PC-3 (cell line): ENCODE data around the gene STPG3. TPM values are rescaled to one million over a fixed set of nuclear protein-coding genes. Genes with fewer than 3 reads are reported as not detected.

ENCODE experiments used
- ATAC-seq: fragments of 200-7000 bp; cut with Tn5 transposase; 2 replicates; pipeline ENCODE4 v1.9.1; 2020; ENCODE audit warnings: mild to moderate bottlenecking, moderate library complexity
- BruUV-seq: library from RNA; stranded (reverse); fragments of 400-500 nt; replicated peaks from 2 replicates; lab custom pipeline; 2021; lab: Mats Ljungman, UMichigan
- CTCF ChIA-PET: fragments of 300-600 bp; sonication (Branson Sonifier 250); formaldehyde crosslinking; loops from one replicate; lab custom pipeline; 2022; ENCODE audit warnings: antibody characterized with exemption; lab: Charles Lee
- POLR2A ChIA-PET: fragments of 300-600 bp; sonication (Branson Sonifier 250); formaldehyde crosslinking; loops from one replicate; lab custom pipeline; 2022; ENCODE audit warnings: antibody characterized with exemption; ENCODE audit not compliant: unreplicated experiment; lab: Charles Lee
- DNase-seq: peaks from one replicate; pipeline ENCODE4 v3.0.0-alpha.2; 2015
- H2AFZ ChIP-seq: fragments of 300-600 bp; sonication (generic); 2 replicates; pipeline ENCODE4 v1.6.0; 2016; ENCODE audit warnings: antibody characterized with exemption, low read length
- H3F3A ChIP-seq: fragments of 300-600 bp; sonication (generic); one replicate; pipeline ENCODE4 v1.6.0; 2017; ENCODE audit warnings: antibody characterized with exemption, low read length, control low read depth, mild to moderate bottlenecking; ENCODE audit not compliant: unreplicated experiment
- H3K27ac ChIP-seq: fragments of 300-600 bp; sonication (generic); 2 replicates; pipeline ENCODE4 v1.5.1; 2016; ENCODE audit warnings: mild to moderate bottlenecking, low read length
- H3K27me3 ChIP-seq: fragments of 300-600 bp; sonication (generic); 2 replicates; pipeline ENCODE4 v1.6.1; 2016; ENCODE audit warnings: low read length, mixed read lengths
- H3K36me3 ChIP-seq: fragments of 300-600 bp; sonication (generic); 2 replicates; pipeline ENCODE4 v1.6.1; 2016; ENCODE audit warnings: low read depth, mixed run types, low read length, mixed read lengths
- H3K4me1 ChIP-seq: fragments of 300-600 bp; sonication (generic); 2 replicates; pipeline ENCODE4 v1.5.1; 2016; ENCODE audit warnings: low read length; ENCODE audit not compliant: insufficient read depth
- H3K4me2 ChIP-seq: fragments of 300-600 bp; sonication (generic); 2 replicates; pipeline ENCODE4 v1.6.0; 2016; ENCODE audit warnings: low read length
- H3K4me3 ChIP-seq: fragments of 300-600 bp; sonication (generic); 2 replicates; pipeline ENCODE4 v1.5.1; 2016; ENCODE audit warnings: mild to moderate bottlenecking, low read length, mixed read lengths
- H3K79me2 ChIP-seq: fragments of 300-600 bp; sonication (generic); 2 replicates; pipeline ENCODE4 v1.6.1; 2017; ENCODE audit warnings: low read length, mixed read lengths
- H3K9ac ChIP-seq: fragments of 300-600 bp; sonication (generic); 2 replicates; pipeline ENCODE4 v1.6.0; 2016; ENCODE audit warnings: mild to moderate bottlenecking, low read length
- H3K9me2 ChIP-seq: fragments of 300-600 bp; sonication (generic); replicated peaks from 2 replicates; pipeline ENCODE4 v1.6.1; 2016; ENCODE audit warnings: mixed run types, low read length, mixed read lengths
- H3K9me3 ChIP-seq: fragments of 300-600 bp; sonication (generic); 2 replicates; pipeline ENCODE4 v1.6.1; 2016; ENCODE audit warnings: low read length, mixed read lengths
- H4K20me1 ChIP-seq: fragments of 300-600 bp; sonication (generic); 2 replicates; pipeline ENCODE4 v1.6.1; 2016; ENCODE audit warnings: low read length, mixed read lengths
- CTCF ChIP-seq: fragments of 300-600 bp; sonication (generic); conservative IDR thresholded peaks from 2 replicates; pipeline ENCODE4 v1.5.1; 2017; ENCODE audit warnings: antibody characterized with exemption, low read depth, mild to moderate bottlenecking, low read length
- EZH2 ChIP-seq: fragments of 300-600 bp; sonication (generic); IDR thresholded peaks from one replicate; pipeline ENCODE4 v1.6.1; 2017; ENCODE audit warnings: antibody characterized with exemption, mild to moderate bottlenecking, low read length; ENCODE audit not compliant: unreplicated experiment
- EZH2phosphoT487 ChIP-seq: fragments of 300-600 bp; sonication (generic); IDR thresholded peaks from 2 replicates; pipeline ENCODE4 v1.6.1; 2018; ENCODE audit warnings: mild to moderate bottlenecking, antibody characterized with exemption, low read length, borderline replicate concordance
- intact Hi-C: fragments of 100-400 bp; cut with micrococcal nuclease; formaldehyde crosslinking; loops from 2 replicates; pipeline ENCODE4 v1.9.0; 2023
- total RNA-seq: library from RNA; depleted of rRNA; stranded (reverse); fragments of >200 nt; gene quantifications from 2 replicates; pipeline ENCODE4 v1.2.3, GENCODE V29; 2014

STPG3 gene
- total RNA-seq, 1 experiment from 2014 or later = not detected

GRCh38 chr9:137277329-137278041 lies 26.4 kb downstream of the STPG3 start, which contains the start of gene TOR4A:
TSS of gene TOR4A (plus strand) at chr9:137277726. CDS start at chr9:137278690, 964 bp downstream.
- H3F3A ChIP-seq = no peaks in the 10 kb centered on the region
- intact Hi-C loops = no loop called here
- BruUV-seq = no TSS peak

GRCh38 chr9:137278061-137278701 lies 27.1 kb downstream of the STPG3 start:
- Histone ChIP-seq H3K9me2 (no peaks in the 10 kb centered on the region), H3F3A (no peaks in the 10 kb centered on the region), H3K9ac (peak overlapping the region; percentile 79), H3K4me2 (peak overlapping the region; percentile 87), H3K27me3 (no peaks in the 10 kb centered on the region), H2AFZ (no peak overlapping the region), H3K4me1 (peaks cover 17% of the 10 kb centered on the region), H3K79me2 (peaks cover 19% of the 10 kb centered on the region), H3K9me3 (no peaks in the 10 kb centered on the region), H3K4me3 (peak overlapping the region; percentile 67), H4K20me1 (no peaks in the 10 kb centered on the region), H3K36me3 (no peaks in the 10 kb centered on the region), H3K27ac (peak overlapping the region; percentile 79)
- TF ChIP-seq EZH2 (no peak), EZH2phosphoT487 (no peak), CTCF (no peak)
- DNase-seq (no peak), ATAC-seq (no peak)
- ChIA-PET POLR2A (interaction anchor here (1.0 kb wide), 1 partner anchor 37 kb away, joined by 4 read pairs; no protein-coding TSS in a partner anchor), CTCF (interaction anchor here (1.0 kb wide), 1 partner anchor 9 kb away, joined by 4 read pairs; no protein-coding TSS in a partner anchor)
- intact Hi-C loops = no loop called here
- BruUV-seq = TSS peak; percentile 78

More at GRCh38 chr9:137277329-137278041, 26.4 kb downstream of the STPG3 start, which contains the start of gene TOR4A:
- no peaks in the 10 kb centered on the region for H4K20me1 ChIP-seq
- CTCF ChIA-PET = interaction anchor here (0.6 to 1.0 kb wide), 2 partner anchors 9 to 54 kb away, joined by 4 to 11 read pairs; no protein-coding TSS in a partner anchor
- H3K9me3 ChIP-seq = no peaks in the 10 kb centered on the region
- peak within 1 kb of the TSS; percentile 79 for H3K27ac ChIP-seq
- peaks cover 17% of the 10 kb centered on the region for H3K4me1 ChIP-seq
- H3K4me2 ChIP-seq = peak within 1 kb of the TSS; percentile 87
- DNase-seq (peak; percentile 86), ATAC-seq (peak; percentile 93)
- TF ChIP-seq EZH2phosphoT487 = no peak
- TF ChIP-seq CTCF = peak; percentile 49
- peak within 1 kb of the TSS; percentile 79 for H3K9ac ChIP-seq
- H3K4me3 ChIP-seq = peak within 1 kb of the TSS; percentile 67
- H2AFZ ChIP-seq = 0 out of 2 replicates have a peak within 1 kb of the TSS, but pooled peaks have one; percentile 46
- no peaks in the 10 kb centered on the region for H3K36me3 ChIP-seq
- peaks cover 19% of the 10 kb centered on the region for H3K79me2 ChIP-seq
- H3K27me3 ChIP-seq = no peaks in the 10 kb centered on the region
- no peaks in the 10 kb centered on the region for H3K9me2 ChIP-seq
- POLR2A ChIA-PET = interaction anchor here (0.6 to 1.0 kb wide), 3 partner anchors 9 to 105 kb away, joined by 3 to 8 read pairs (median 4); no protein-coding TSS in a partner anchor
